GM18526 (cell line): ENCODE measurements around the gene SIRT2.

Source experiments
- POLR2A ChIP-seq: IDR thresholded peaks from 3 replicates; pipeline ENCODE4 v1.6.1; 2011; ENCODE audit not compliant: insufficient read length; ENCODE audit errors: extremely low read depth

The SIRT2 gene

GRCh38 chr19:38845374-38846024 lies 53.9 kb downstream of the SIRT2 start:
- no peak for TF ChIP-seq POLR2A

GRCh38 chr19:38844093-38844686 lies 55.2 kb downstream of the SIRT2 start:
- TF ChIP-seq POLR2A: no peak

GRCh38 chr19:38843175-38843758 lies 56.2 kb downstream of the SIRT2 start:
- no peak for TF ChIP-seq POLR2A

DNA sequence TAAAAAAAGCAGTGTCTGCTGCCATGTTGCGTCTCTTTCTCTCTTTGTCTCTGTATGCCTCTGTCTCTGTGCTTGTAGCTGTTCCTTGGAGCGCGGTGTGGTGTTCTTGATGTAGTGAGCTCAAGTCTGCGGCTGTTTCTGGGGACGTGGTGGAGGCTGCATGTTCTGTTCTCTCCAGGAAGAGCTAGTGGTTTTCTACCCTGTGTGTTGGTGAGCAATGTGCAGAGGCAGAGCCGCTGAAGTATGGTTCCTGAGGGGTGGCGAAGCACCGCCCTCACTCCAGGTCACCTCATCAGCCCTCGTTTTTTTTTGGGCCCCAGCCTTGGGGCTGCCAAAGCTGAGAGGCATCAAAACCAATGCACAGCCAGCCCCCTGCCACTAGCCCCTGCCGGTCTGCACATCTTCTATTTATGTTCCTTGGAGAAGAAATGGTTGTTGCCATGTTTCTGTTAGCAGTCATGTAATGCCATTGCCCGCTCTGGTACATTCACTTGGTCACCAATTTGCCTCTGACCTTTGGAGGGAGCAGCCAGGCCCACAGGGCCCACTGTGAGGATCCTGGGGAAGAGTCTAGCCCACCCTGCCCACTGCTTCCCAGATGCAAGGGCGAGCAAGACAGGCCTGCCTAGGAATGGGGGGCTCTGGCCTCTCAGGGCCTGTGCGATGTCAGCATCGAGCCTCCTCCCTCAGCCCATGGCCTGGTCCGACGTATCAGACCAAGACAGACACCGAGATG lies 56.8 kb downstream of the SIRT2 start:
- no peak for TF ChIP-seq POLR2A

DNA sequence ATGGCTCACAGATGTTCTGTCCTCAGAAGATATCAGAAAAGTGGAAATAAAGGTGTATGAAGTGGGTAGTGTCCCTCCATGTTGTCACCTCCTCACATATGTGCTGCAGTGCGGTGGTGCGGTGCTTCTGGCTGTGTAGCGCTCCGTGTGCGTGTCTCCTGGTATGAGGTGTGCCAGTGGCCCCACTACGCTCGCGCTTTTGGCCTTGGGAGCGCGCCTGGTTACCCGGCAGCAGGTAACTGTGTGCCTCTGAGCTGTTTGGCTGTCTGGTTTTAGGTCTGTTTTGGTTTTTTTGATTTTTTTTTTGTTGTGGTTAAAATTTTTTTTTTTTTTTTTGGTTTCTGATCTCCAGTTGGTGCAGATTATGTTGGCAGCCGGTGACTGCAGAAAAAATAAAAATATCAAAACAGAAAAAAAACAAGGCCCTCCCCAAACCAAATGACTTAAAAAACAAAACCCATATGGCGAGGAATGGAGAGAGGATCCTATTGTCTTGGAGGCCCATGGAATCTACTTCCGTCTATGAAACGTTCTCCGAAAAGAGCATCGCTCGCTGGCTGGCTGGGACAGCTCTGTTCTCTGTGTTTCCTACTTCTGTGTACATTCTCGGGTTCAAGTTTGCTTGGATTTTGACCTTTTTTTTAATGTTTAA lies 57.5 kb downstream of the SIRT2 start:
- no peak for TF ChIP-seq POLR2A

GRCh38 chr19:38841180-38841766 lies 58.1 kb downstream of the SIRT2 start:
- TF ChIP-seq POLR2A: no peak

DNA sequence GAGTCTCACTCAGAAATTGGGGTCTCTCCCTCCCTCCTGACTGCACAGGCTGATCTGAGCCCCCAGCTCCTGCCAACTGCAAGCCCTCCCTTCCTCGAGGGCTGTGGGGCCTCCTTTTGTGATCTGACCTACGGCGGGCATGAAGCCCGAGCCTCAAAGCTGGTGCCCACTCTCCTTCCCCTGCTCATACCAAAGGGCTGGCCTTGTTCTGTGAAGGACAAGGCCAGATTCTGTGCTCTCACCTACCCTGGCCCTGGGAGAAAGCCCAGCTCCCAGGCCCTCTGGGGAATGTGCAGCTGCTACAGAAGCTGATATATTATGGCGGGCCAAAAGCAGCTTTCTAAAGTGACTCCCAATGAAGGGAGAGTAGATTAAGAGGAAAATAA lies 58.8 kb downstream of the SIRT2 start:
- no peak for TF ChIP-seq POLR2A

- no peak for TF ChIP-seq POLR2A
Measured at GRCh38 chr19:38839816-38840582, 59.4 kb downstream of the SIRT2 start.

- TF ChIP-seq POLR2A: no peak
Measured at GRCh38 chr19:38838986-38839761, 60.2 kb downstream of the SIRT2 start.

DNA sequence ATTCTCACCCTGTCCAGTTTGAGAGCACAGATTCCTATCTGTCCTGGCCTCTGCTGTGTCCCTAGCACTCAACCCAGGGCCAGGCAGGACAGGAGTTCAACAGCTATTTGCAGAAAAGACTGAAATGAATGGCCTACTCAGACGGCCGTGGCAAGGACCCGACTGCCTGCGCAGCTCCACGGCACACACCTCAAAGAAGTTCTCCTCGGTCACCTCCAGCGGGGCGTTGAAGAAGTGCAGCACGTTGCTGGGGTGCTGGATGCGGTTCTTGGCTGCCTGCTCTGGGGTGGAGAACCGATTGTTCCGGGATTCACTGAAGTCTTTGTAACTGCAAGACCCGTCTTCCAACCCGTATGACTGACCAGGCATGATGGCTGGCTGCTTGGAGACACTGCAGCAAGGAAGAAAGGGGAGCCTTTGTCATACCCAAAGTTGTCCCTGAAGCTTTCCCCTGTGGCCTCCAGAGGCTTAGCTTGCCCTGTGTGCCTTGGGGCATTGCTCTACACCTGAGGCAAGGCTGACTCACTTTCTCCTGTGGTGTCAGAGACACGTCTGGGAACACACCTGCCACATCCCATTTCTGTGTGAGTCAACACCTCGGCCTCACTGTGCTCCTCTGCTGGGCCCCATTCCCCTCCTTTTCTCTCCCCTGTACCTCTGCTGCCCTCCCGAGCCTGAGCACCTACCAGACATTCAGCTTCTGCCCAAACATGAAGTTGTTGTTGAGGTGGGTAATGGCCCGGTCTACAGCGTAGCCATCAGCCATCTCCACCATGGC lies 61.0 kb downstream of the SIRT2 start:
- no peak for TF ChIP-seq POLR2A

DNA sequence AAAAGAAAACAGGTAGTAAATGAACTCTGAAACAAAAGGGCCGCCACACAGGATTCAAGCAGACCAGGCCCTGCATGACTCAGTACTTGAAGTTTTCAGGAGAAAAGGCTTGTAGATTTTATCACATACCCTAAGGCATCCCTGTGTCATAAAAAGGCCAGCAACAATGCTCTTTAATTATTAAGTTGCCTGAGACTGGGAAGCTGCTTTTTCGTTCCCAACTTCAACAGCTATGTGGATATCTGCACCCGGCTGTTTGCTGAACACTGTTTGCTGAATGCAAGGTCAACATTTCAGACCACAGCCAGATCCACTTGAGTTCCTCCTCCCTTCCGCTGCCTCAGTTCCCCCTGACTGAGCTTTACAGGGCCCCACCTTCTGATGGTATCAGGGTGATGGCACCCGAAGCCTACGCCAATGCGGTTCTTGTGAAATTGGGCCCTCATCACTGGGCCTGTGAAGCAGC lies 61.7 kb downstream of the SIRT2 start:
- TF ChIP-seq POLR2A: no peak

GRCh38 chr19:38836983-38837626 lies 62.3 kb downstream of the SIRT2 start:
- no peak for TF ChIP-seq POLR2A
